ENCODE measurements around the gene PARVA.
"Not testable (repeated sequence)": the region's sequence is repeated elsewhere in the genome, so short reads cannot be mapped to it uniquely, and the experiment has no call there.

The PARVA gene

DNA sequence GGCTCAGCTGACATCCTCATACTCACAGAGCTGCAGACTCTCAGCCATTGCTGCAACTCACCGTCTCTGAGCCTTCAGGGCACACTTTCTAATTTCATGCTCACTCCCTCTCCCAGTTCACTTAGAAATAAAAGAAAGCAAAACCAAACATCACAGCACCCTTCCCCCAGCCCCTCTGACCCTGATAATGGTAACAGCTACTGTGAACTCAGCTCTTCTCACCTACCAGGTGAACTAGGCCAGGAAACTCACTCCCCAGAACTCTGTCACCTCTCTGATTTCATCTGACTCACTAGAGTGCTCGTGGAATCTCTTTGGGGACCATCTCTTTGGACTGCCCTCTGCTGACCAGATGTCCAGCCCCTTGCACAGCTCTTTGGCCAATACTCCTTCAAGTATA is 14.5 kb upstream of the PARVA start:
- TF ChIP-seq, protein P1, sequence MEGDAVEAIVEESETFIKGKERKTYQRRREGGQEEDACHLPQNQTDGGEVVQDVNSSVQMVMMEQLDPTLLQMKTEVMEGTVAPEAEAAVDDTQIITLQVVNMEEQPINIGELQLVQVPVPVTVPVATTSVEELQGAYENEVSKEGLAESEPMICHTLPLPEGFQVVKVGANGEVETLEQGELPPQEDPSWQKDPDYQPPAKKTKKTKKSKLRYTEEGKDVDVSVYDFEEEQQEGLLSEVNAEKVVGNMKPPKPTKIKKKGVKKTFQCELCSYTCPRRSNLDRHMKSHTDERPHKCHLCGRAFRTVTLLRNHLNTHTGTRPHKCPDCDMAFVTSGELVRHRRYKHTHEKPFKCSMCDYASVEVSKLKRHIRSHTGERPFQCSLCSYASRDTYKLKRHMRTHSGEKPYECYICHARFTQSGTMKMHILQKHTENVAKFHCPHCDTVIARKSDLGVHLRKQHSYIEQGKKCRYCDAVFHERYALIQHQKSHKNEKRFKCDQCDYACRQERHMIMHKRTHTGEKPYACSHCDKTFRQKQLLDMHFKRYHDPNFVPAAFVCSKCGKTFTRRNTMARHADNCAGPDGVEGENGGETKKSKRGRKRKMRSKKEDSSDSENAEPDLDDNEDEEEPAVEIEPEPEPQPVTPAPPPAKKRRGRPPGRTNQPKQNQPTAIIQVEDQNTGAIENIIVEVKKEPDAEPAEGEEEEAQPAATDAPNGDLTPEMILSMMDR (conservative IDR thresholded peaks at IDR 0.05; ENCODE audit: low read depth, low read length): no peak
- no peak for DNase-seq (ENCODE audit: low read depth)

DNA sequence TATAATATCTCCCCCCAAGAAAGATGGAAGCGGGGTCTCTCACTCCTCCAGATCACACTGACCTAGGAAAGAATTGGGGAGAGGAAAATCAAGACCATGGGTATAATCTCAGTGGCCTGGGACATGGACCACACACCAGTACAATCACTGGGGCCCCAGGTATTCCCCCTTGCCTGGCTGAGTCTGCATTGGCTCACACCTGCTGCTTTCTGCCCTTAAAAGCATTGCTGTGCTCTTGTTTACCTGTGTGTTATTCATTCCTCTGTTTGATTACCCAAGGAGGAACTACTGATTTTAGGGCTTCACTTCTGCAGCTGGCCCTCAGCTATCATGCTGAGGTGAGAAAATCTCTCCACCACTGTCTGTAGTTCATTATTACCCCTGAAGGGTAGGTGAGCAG is 14.0 kb upstream of the PARVA start:
- H3K4me3 ChIP-seq (ENCODE audit: low read depth, low read length): no peak overlapping the region
- no peak for DNase-seq (ENCODE audit: low read depth)
- TF ChIP-seq, protein P1 (conservative IDR thresholded peaks at IDR 0.05; ENCODE audit: low read depth, low read length): no peak

More for the DNA sequence above, 14.5 kb upstream of the PARVA start:
- H3K4me3 ChIP-seq (ENCODE audit: low read depth, low read length): no peak overlapping the region

DNA sequence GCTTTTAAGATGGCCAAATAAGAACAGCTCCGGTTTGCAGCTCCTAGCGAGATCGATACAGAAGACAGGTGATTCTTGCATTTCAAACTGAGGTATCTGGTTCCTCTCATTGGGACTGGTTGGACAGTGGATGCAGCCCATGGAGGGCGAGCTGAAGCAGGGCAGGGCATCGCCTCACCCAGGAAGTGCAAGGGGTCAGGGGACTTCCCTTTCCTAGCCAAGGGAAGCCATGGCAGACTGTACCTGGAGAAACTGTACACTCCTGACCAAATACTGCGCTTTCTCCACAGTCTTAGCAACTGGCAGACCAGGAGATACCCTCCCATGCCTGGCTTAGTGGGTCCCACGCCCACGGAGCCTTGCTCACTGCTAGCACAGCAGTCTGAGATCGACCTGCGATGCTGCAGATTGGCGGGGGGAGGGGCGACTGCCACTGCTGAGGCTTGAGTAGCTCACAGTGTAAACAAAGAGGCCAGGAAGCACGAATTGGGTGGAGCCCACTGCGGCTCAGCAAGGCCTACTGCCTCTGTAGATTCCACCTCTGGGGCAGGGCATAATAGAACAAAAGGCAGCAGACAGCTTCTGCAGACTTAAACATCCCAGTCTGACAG is 11.3 kb upstream of the PARVA start:
- not testable (repeated sequence) for H3K4me3 ChIP-seq (ENCODE audit: low read depth, low read length)
- DNase-seq (ENCODE audit: low read depth): peak; percentile 45

DNA sequence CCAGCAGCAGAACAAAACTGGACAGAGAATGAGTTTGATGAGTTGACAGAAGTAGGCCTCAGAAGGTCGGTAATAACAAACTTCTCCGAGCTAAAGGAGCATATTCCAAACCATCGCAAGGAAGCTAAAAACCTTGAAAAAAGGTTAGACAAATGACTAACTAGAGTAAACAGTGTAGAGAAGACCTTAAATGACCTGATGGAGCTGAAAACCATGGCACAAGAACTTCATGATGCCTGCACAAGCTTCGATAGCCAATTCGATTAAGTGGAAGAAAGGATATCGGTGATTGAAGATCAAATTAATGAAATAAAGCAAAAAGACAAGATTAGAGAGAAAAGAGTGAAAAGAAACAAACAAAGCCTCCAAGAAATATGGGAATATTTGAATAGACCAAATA is 10.3 kb upstream of the PARVA start:
- not testable (repeated sequence) for DNase-seq (ENCODE audit: low read depth); H3K4me3 ChIP-seq (ENCODE audit: low read depth, low read length)

DNA sequence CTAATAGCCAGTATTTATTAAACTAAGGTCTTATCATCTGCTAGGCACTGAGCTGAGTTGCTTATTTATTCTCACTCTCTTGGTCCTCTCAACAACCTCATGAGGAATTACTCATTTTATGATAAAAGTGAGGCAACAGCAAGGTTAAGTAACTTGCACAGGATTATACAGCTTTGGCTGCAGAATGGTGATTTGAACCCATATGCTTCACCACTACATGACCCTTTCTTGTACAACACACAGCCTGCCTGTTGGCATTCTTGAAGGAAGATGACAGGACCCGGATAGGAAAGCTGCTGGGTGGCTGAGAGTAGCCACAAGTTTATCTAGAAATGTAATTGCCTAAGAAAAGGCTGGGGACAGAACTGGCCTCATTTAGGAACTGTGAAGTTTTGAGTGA is 5.3 kb upstream of the PARVA start:
- DNase-seq (ENCODE audit: low read depth): peak; percentile 13
- TF ChIP-seq, protein P1 (conservative IDR thresholded peaks at IDR 0.05; ENCODE audit: low read depth, low read length): no peak
- no peak overlapping the region for H3K4me3 ChIP-seq (ENCODE audit: low read depth, low read length)

GRCh38 chr11:12375720-12376119 is 1.7 kb upstream of the PARVA start:
- TF ChIP-seq, protein P1 (conservative IDR thresholded peaks at IDR 0.05; ENCODE audit: low read depth, low read length): no peak
- no peak overlapping the region for H3K4me3 ChIP-seq (ENCODE audit: low read depth, low read length)
- DNase-seq (ENCODE audit: low read depth): no peak

DNA sequence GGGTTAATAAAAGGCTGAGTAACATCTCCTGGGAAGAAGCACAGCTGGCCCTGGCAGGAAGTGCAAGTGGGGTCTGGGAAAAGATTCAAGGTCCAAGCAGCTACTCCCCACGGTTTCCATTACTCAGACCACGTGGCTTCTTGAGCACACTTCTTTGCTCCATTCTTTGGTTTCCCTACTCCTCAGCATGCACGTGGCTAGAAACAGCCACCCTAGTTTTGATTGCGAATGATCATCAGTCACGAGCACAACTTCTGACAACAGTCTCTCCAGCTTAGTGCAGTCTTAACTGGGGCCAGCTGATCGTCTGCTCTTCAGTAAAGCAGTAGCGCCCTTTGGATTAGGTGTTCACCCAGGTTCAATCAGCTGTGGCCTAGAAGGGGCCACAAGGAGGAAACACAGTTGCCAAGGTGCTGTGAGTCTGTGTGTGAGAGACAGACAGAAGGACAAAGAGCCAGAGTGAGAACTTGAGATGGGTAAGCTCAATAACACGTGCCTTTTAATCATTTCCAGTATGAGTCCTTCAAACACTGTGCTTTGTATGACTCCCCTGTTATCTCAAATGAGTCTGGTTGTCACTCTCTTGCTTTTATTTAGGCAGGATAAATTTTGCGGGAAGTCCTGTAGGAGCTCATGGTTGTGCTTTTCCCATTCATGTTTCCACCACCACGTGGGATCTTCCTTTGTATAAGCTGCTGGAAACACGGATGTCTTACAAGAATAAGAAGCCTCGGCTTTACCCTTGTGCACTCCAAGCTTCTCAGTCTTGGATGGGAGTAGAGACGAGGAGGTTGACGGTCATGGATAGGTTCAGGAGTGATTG is 901 bp upstream of the PARVA start:
- DNase-seq (ENCODE audit: low read depth): peak; percentile 81
- no peak overlapping the region for H3K4me3 ChIP-seq (ENCODE audit: low read depth, low read length)
- TF ChIP-seq, protein P1 (conservative IDR thresholded peaks at IDR 0.05; ENCODE audit: low read depth, low read length): no peak
